Measurements from ENCODE around the gene USP21.
A peak's percentile ranks its signal among the peaks of the same experiment; 100 is the strongest.

Gene USP21

GRCh38 chr1:161172776-161173376 is 13.6 kb downstream of the USP21 start:
- H3K36me3 ChIP-seq (ENCODE audit: control insufficient read depth in 1 of 2, insufficient read depth in 2 of 2, low read depth in 1 of 2, low read length in 2 of 2), result peaks cover 65% of the 10 kb centered on the region in 2 experiments
- H3K4me1 ChIP-seq (ENCODE audit: control insufficient read depth, insufficient read depth, low read depth, low read length), result peaks cover 20% of the 10 kb centered on the region
- no peaks in the 10 kb centered on the region for H3K27me3 ChIP-seq (ENCODE audit: control insufficient read depth in 1 of 2, insufficient read depth in 1 of 2, low read length in 2 of 2)
- peak overlapping the region; percentile 57 for H3K9ac ChIP-seq (ENCODE audit: low read length)
- H4K8ac ChIP-seq (ENCODE audit: low read length), result no peak overlapping the region
- 40% methylated on average over 3 of the region's 4 CpGs for WGBS
- H3K27ac ChIP-seq (ENCODE audit: low read length, poor library complexity, severe bottlenecking), result no peak overlapping the region
- no peak overlapping the region for H2BK15ac ChIP-seq (ENCODE audit: low read depth, poor library complexity, severe bottlenecking)
- H3K4me3 ChIP-seq (ENCODE audit: insufficient read depth in 1 of 2, low read depth in 1 of 2, low read length in 2 of 2), result no peak overlapping the region
- H3K9me3 ChIP-seq (ENCODE audit: control insufficient read depth, low read length), result no peaks in the 10 kb centered on the region
- no peak overlapping the region for H3K4me2 ChIP-seq (ENCODE audit: low read length, poor library complexity, severe bottlenecking)
- H2AFZ ChIP-seq (ENCODE audit: low read depth, low read length), result no peak overlapping the region
- H3K23ac ChIP-seq (ENCODE audit: low read length in 2 of 2), result no peak overlapping the region
- H4K91ac ChIP-seq (ENCODE audit: low read length), result no peak overlapping the region
- no peak overlapping the region for H3K4ac ChIP-seq (ENCODE audit: low read depth in 1 of 2, low read length in 2 of 2)
- H3K79me1 ChIP-seq (replicated peaks; ENCODE audit: low read length, poor library complexity, severe bottlenecking), result peaks cover 49% of the 10 kb centered on the region
- no peak overlapping the region for H3K14ac ChIP-seq (ENCODE audit: low read length in 2 of 2)
- no peak overlapping the region for H2AK5ac ChIP-seq (ENCODE audit: low read length, severe bottlenecking)
- DNase-seq, result peak; percentile 70
- no peak overlapping the region for H3K18ac ChIP-seq (ENCODE audit: low read depth in 1 of 2, low read length in 2 of 2)
- no peak overlapping the region for H2BK12ac ChIP-seq (ENCODE audit: low read length in 2 of 2)
- no peak overlapping the region for H2BK120ac ChIP-seq (ENCODE audit: low read depth, low read length)
- no peak overlapping the region for H2BK5ac ChIP-seq (ENCODE audit: low read depth, low read length, poor library complexity, severe bottlenecking)

- Histone ChIP-seq H4K91ac (ENCODE audit: low read length) (no peak overlapping the region), H3K14ac (ENCODE audit: low read length in 2 of 2) (no peak overlapping the region), H2BK5ac (ENCODE audit: low read depth, low read length, poor library complexity, severe bottlenecking) (no peak overlapping the region), H2AFZ (ENCODE audit: low read depth, low read length) (no peak overlapping the region), H3K9me3 (ENCODE audit: control insufficient read depth, low read length) (no peaks in the 10 kb centered on the region), H3K18ac (ENCODE audit: low read depth in 1 of 2, low read length in 2 of 2) (no peak overlapping the region), H3K23ac (ENCODE audit: low read length in 2 of 2) (no peak overlapping the region), H2BK15ac (ENCODE audit: low read depth, poor library complexity, severe bottlenecking) (no peak overlapping the region), H3K4me1 (ENCODE audit: control insufficient read depth, insufficient read depth, low read depth, low read length) (peaks cover 19% of the 10 kb centered on the region), H3K36me3 (ENCODE audit: control insufficient read depth in 1 of 2, insufficient read depth in 2 of 2, low read depth in 1 of 2, low read length in 2 of 2) (peaks cover 61 to 62% of the 10 kb centered on the region in 2 experiments), H2AK5ac (ENCODE audit: low read length, severe bottlenecking) (no peak overlapping the region), H3K79me1 (replicated peaks; ENCODE audit: low read length, poor library complexity, severe bottlenecking) (peaks cover 44% of the 10 kb centered on the region), H4K8ac (ENCODE audit: low read length) (no peak overlapping the region), H3K27ac (ENCODE audit: low read length, poor library complexity, severe bottlenecking) (no peak overlapping the region), H3K27me3 (ENCODE audit: control insufficient read depth in 1 of 2, insufficient read depth in 1 of 2, low read length in 2 of 2) (no peaks in the 10 kb centered on the region), H3K4me2 (ENCODE audit: low read length, poor library complexity, severe bottlenecking) (no peak overlapping the region), H3K4me3 (ENCODE audit: insufficient read depth in 1 of 2, low read depth in 1 of 2, low read length in 2 of 2) (no peak overlapping the region), H2BK12ac (ENCODE audit: low read length in 2 of 2) (no peak overlapping the region), H2BK120ac (ENCODE audit: low read depth, low read length) (no peak overlapping the region), H3K9ac (ENCODE audit: low read length) (peak overlapping the region; percentile 44), H3K4ac (ENCODE audit: low read depth in 1 of 2, low read length in 2 of 2) (no peak overlapping the region)
- DNase-seq, result no peak
- 99% methylated on average over 11 of the region's 11 CpGs for WGBS
Measured at GRCh38 chr1:161173711-161174110, 14.4 kb downstream of the USP21 start.

GRCh38 chr1:161174911-161175310 is 15.6 kb downstream of the USP21 start:
- Histone ChIP-seq H3K27ac (ENCODE audit: low read length, poor library complexity, severe bottlenecking) (no peak overlapping the region), H2BK5ac (ENCODE audit: low read depth, low read length, poor library complexity, severe bottlenecking) (no peak overlapping the region), H4K91ac (ENCODE audit: low read length) (no peak overlapping the region), H3K4me1 (ENCODE audit: control insufficient read depth, insufficient read depth, low read depth, low read length) (peaks cover 19% of the 10 kb centered on the region), H3K27me3 (ENCODE audit: control insufficient read depth in 1 of 2, insufficient read depth in 1 of 2, low read length in 2 of 2) (no peaks in the 10 kb centered on the region), H3K79me1 (replicated peaks; ENCODE audit: low read length, poor library complexity, severe bottlenecking) (peaks cover 37% of the 10 kb centered on the region), H3K18ac (ENCODE audit: low read depth in 1 of 2, low read length in 2 of 2) (no peak overlapping the region), H3K4ac (ENCODE audit: low read depth in 1 of 2, low read length in 2 of 2) (no peak overlapping the region), H4K8ac (ENCODE audit: low read length) (no peak overlapping the region), H3K4me3 (ENCODE audit: insufficient read depth in 1 of 2, low read depth in 1 of 2, low read length in 2 of 2) (no peak overlapping the region), H3K14ac (ENCODE audit: low read length in 2 of 2) (no peak overlapping the region), H2AK5ac (ENCODE audit: low read length, severe bottlenecking) (no peak overlapping the region), H3K9me3 (ENCODE audit: control insufficient read depth, low read length) (no peaks in the 10 kb centered on the region), H3K23ac (ENCODE audit: low read length in 2 of 2) (no peak overlapping the region), H3K9ac (ENCODE audit: low read length) (no peak overlapping the region), H2BK12ac (ENCODE audit: low read length in 2 of 2) (no peak overlapping the region), H2BK120ac (ENCODE audit: low read depth, low read length) (no peak overlapping the region), H3K36me3 (ENCODE audit: control insufficient read depth in 1 of 2, insufficient read depth in 2 of 2, low read depth in 1 of 2, low read length in 2 of 2) (peaks cover 50% of the 10 kb centered on the region in 2 experiments), H3K4me2 (ENCODE audit: low read length, poor library complexity, severe bottlenecking) (no peak overlapping the region), H2BK15ac (ENCODE audit: low read depth, poor library complexity, severe bottlenecking) (no peak overlapping the region), H2AFZ (ENCODE audit: low read depth, low read length) (no peak overlapping the region)
- no peak for DNase-seq
- WGBS, result 98% methylated on average over 11 of the region's 11 CpGs

- Histone ChIP-seq H3K9ac (ENCODE audit: low read length) (peak overlapping the region; percentile 96), H3K4ac (ENCODE audit: low read depth in 1 of 2, low read length in 2 of 2) (no peak overlapping the region), H2AFZ (ENCODE audit: low read depth, low read length) (no peak overlapping the region), H2BK12ac (ENCODE audit: low read length in 2 of 2) (no peak overlapping the region), H3K23ac (ENCODE audit: low read length in 2 of 2) (no peak overlapping the region), H3K4me2 (ENCODE audit: low read length, poor library complexity, severe bottlenecking) (peak overlapping the region; percentile 95), H4K8ac (ENCODE audit: low read length) (no peak overlapping the region), H3K36me3 (ENCODE audit: control insufficient read depth in 1 of 2, insufficient read depth in 2 of 2, low read depth in 1 of 2, low read length in 2 of 2) (peaks cover 41 to 42% of the 10 kb centered on the region in 2 experiments), H3K27ac (ENCODE audit: low read length, poor library complexity, severe bottlenecking) (no peak overlapping the region), H2BK5ac (ENCODE audit: low read depth, low read length, poor library complexity, severe bottlenecking) (no peak overlapping the region), H3K4me3 (ENCODE audit: insufficient read depth in 1 of 2, low read depth in 1 of 2, low read length in 2 of 2) (peak overlapping the region in 1 of 2 experiments; percentile 97), H4K91ac (ENCODE audit: low read length) (no peak overlapping the region), H3K27me3 (ENCODE audit: control insufficient read depth in 1 of 2, insufficient read depth in 1 of 2, low read length in 2 of 2) (no peaks in the 10 kb centered on the region), H3K79me1 (replicated peaks; ENCODE audit: low read length, poor library complexity, severe bottlenecking) (peaks cover 32% of the 10 kb centered on the region), H3K9me3 (ENCODE audit: control insufficient read depth, low read length) (no peaks in the 10 kb centered on the region), H2BK15ac (ENCODE audit: low read depth, poor library complexity, severe bottlenecking) (no peak overlapping the region), H3K14ac (ENCODE audit: low read length in 2 of 2) (no peak overlapping the region), H3K18ac (ENCODE audit: low read depth in 1 of 2, low read length in 2 of 2) (no peak overlapping the region), H2BK120ac (ENCODE audit: low read depth, low read length) (no peak overlapping the region), H3K4me1 (ENCODE audit: control insufficient read depth, insufficient read depth, low read depth, low read length) (peaks cover 19% of the 10 kb centered on the region), H2AK5ac (ENCODE audit: low read length, severe bottlenecking) (no peak overlapping the region)
- DNase-seq, result no peak
- 93% methylated on average over 10 of the region's 10 CpGs for WGBS
Measured at GRCh38 chr1:161175771-161176453, 16.6 kb downstream of the USP21 start.

All from mesenchymal stem cell (in vitro differentiated cells and primary cell).